Measurements from ENCODE around the gene ADGRF3. TPM values are rescaled to one million over a fixed set of nuclear protein-coding genes. Genes with fewer than 3 reads are reported as not detected.

The ADGRF3 gene
- total RNA-seq, 1 experiment from 2014 or later, result not detected

DNA sequence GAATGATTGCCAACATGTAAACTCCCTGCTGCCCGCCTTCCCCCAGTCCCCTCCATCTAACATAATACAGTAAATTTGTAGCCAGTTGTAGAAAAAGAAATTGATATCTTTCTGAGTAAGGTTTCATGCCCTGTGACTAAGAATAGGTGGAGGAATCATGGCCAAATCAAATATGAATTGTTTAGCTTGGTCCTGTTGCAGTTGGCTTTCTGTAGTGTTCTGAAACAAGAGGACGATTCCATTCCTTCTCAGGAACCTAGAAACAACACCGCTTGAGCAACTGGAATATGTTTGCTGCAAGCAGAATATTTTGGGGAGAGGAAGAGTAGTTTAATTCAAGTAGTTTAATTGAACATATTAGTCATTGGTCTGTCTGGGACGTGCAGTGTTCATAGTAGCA lies 48.1 kb upstream of the ADGRF3 start:
- CTCF ChIA-PET, result no interaction called here
- no peak for TF ChIP-seq TCF7L2 (IDR thresholded peaks at IDR 0.05; ENCODE audit: low read depth, low read length)
- TF ChIP-seq, protein P1, sequence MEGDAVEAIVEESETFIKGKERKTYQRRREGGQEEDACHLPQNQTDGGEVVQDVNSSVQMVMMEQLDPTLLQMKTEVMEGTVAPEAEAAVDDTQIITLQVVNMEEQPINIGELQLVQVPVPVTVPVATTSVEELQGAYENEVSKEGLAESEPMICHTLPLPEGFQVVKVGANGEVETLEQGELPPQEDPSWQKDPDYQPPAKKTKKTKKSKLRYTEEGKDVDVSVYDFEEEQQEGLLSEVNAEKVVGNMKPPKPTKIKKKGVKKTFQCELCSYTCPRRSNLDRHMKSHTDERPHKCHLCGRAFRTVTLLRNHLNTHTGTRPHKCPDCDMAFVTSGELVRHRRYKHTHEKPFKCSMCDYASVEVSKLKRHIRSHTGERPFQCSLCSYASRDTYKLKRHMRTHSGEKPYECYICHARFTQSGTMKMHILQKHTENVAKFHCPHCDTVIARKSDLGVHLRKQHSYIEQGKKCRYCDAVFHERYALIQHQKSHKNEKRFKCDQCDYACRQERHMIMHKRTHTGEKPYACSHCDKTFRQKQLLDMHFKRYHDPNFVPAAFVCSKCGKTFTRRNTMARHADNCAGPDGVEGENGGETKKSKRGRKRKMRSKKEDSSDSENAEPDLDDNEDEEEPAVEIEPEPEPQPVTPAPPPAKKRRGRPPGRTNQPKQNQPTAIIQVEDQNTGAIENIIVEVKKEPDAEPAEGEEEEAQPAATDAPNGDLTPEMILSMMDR (IDR thresholded peaks at IDR 0.05), result no peak
- TF ChIP-seq SIN3A (IDR thresholded peaks at IDR 0.05; ENCODE audit: borderline replicate concordance, insufficient read depth, low read depth, low read length), result no peak
- no peak for TF ChIP-seq POLR2AphosphoS5 (IDR thresholded peaks at IDR 0.05; ENCODE audit: low read depth, low read length)
- TF ChIP-seq, protein P2, sequence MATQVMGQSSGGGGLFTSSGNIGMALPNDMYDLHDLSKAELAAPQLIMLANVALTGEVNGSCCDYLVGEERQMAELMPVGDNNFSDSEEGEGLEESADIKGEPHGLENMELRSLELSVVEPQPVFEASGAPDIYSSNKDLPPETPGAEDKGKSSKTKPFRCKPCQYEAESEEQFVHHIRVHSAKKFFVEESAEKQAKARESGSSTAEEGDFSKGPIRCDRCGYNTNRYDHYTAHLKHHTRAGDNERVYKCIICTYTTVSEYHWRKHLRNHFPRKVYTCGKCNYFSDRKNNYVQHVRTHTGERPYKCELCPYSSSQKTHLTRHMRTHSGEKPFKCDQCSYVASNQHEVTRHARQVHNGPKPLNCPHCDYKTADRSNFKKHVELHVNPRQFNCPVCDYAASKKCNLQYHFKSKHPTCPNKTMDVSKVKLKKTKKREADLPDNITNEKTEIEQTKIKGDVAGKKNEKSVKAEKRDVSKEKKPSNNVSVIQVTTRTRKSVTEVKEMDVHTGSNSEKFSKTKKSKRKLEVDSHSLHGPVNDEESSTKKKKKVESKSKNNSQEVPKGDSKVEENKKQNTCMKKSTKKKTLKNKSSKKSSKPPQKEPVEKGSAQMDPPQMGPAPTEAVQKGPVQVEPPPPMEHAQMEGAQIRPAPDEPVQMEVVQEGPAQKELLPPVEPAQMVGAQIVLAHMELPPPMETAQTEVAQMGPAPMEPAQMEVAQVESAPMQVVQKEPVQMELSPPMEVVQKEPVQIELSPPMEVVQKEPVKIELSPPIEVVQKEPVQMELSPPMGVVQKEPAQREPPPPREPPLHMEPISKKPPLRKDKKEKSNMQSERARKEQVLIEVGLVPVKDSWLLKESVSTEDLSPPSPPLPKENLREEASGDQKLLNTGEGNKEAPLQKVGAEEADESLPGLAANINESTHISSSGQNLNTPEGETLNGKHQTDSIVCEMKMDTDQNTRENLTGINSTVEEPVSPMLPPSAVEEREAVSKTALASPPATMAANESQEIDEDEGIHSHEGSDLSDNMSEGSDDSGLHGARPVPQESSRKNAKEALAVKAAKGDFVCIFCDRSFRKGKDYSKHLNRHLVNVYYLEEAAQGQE (IDR thresholded peaks at IDR 0.05; ENCODE audit: insufficient read depth in 1 of 2, low read depth in 2 of 2, low read length in 1 of 2), result no peak
- H3K4me3 ChIP-seq (ENCODE audit: low read depth in 2 of 2, low read length in 2 of 2), result no peak overlapping the region
- peaks cover 6% of the 10 kb centered on the region; the same call in 1 of the 2 replicates for H3K36me3 ChIP-seq (ENCODE audit: control insufficient read depth, insufficient read depth, low read length)
- H3K4me1 ChIP-seq (ENCODE audit: control insufficient read depth, insufficient read depth, low read length), result no peaks in the 10 kb centered on the region
- DNase-seq (ENCODE audit: low read depth, low spot score) (no peak), ATAC-seq (no peak)
- H3K27me3 ChIP-seq (ENCODE audit: control insufficient read depth, insufficient read depth, low read length), result no peaks in the 10 kb centered on the region
- H3K27ac ChIP-seq (ENCODE audit: low read length), result no peak overlapping the region
- in situ Hi-C loops (cut with HindIII; ENCODE audit: low pct_unique_long_range_greater_than_20kb, low sequenced_read_pairs), result no loop called here
- H3K9me3 ChIP-seq (ENCODE audit: control insufficient read depth, insufficient read depth, low read depth, low read length), result no peaks in the 10 kb centered on the region
- POLR2A ChIA-PET, result no interaction called here
- intact Hi-C loops (cut with micrococcal nuclease; ENCODE audit: unreplicated experiment), result no loop called here
- no TSS peak for BruUV-seq (replicated peaks)

DNA sequence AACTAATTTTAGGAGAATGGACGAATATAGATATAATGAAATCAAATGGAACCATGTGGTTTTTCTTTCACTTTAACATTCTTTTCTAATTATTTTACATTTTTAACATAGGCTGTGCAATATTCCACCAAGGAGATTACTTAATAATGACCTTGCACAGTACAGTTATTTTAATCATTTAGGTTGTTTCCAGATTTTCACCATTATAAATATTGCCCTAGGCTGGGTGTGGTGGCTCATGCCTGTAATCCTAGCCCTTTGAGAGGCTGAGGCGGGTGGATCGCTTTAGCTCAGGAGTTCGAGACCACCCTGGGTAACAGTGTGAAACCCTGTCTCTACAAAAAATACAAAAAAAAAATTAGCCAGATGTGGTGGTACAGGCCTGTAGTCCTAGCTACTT lies 40.6 kb upstream of the ADGRF3 start:
- intact Hi-C loops (cut with micrococcal nuclease; ENCODE audit: unreplicated experiment) (no loop called here), in situ Hi-C loops (cut with HindIII; ENCODE audit: low pct_unique_long_range_greater_than_20kb, low sequenced_read_pairs) (no loop called here)
- Histone ChIP-seq H3K27me3 (ENCODE audit: control insufficient read depth, insufficient read depth, low read length) (no peaks in the 10 kb centered on the region), H3K4me1 (ENCODE audit: control insufficient read depth, insufficient read depth, low read length) (no peaks in the 10 kb centered on the region), H3K27ac (ENCODE audit: low read length) (no peak overlapping the region), H3K36me3 (ENCODE audit: control insufficient read depth, insufficient read depth, low read length) (peaks cover 25% of the 10 kb centered on the region), H3K9me3 (ENCODE audit: control insufficient read depth, insufficient read depth, low read depth, low read length) (no peaks in the 10 kb centered on the region), H3K4me3 (ENCODE audit: low read depth in 2 of 2, low read length in 2 of 2) (no peak overlapping the region)
- ATAC-seq (no peak), DNase-seq (ENCODE audit: low read depth, low spot score) (no peak)
- BruUV-seq (replicated peaks), result no TSS peak
- POLR2A ChIA-PET, result no interaction called here
- TF ChIP-seq POLR2AphosphoS5 (IDR thresholded peaks at IDR 0.05; ENCODE audit: low read depth, low read length) (no peak), SIN3A (IDR thresholded peaks at IDR 0.05; ENCODE audit: borderline replicate concordance, insufficient read depth, low read depth, low read length) (no peak), TCF7L2 (IDR thresholded peaks at IDR 0.05; ENCODE audit: low read depth, low read length) (no peak)
- TF ChIP-seq, protein P2 (IDR thresholded peaks at IDR 0.05; ENCODE audit: insufficient read depth in 1 of 2, low read depth in 2 of 2, low read length in 1 of 2), result no peak
- TF ChIP-seq, protein P1 (IDR thresholded peaks at IDR 0.05), result no peak
- CTCF ChIA-PET, result interaction anchor here (0.7 kb wide), 1 partner anchor 219 kb away, joined by 9 read pairs; no protein-coding TSS in a partner anchor
